GM12874 (cell line): ENCODE measurements around the gene CD1C.

Source experiments
- CTCF ChIP-seq: IDR thresholded peaks from 2 replicates; pipeline ENCODE4 v1.5.1; 2011; ENCODE audit warnings: low read depth, mild to moderate bottlenecking, control low read depth, low read length, moderate library complexity; ENCODE audit not compliant: insufficient read depth

The CD1C gene

GRCh38 chr1:158259117-158259516 lies 30.6 kb upstream of the CD1C start:
- no peak for TF ChIP-seq CTCF

- no peak for TF ChIP-seq CTCF
Observed at GRCh38 chr1:158272681-158273080, 17.0 kb upstream of the CD1C start.

GRCh38 chr1:158274797-158275196 lies 14.9 kb upstream of the CD1C start:
- TF ChIP-seq CTCF, result no peak

GRCh38 chr1:158283965-158284364 lies 5.8 kb upstream of the CD1C start:
- no peak for TF ChIP-seq CTCF

- no peak for TF ChIP-seq CTCF
Observed at GRCh38 chr1:158285756-158286241, 3.9 kb upstream of the CD1C start.

- no peak for TF ChIP-seq CTCF
Observed at GRCh38 chr1:158286487-158286886, 3.2 kb upstream of the CD1C start.

- TF ChIP-seq CTCF, result no peak
Observed at GRCh38 chr1:158286941-158287346, 2.8 kb upstream of the CD1C start.
